NCI-H2227 (cell line): ENCODE data around the gene FBL.
A peak's percentile ranks its signal among the peaks of the same experiment; 100 is the strongest.

Experiments used
- DNase-seq: peaks from one replicate; lab custom pipeline; 2025; ENCODE audit not compliant: unreplicated experiment; lab: John Stamatoyannopoulos, UW

The FBL gene

DNA sequence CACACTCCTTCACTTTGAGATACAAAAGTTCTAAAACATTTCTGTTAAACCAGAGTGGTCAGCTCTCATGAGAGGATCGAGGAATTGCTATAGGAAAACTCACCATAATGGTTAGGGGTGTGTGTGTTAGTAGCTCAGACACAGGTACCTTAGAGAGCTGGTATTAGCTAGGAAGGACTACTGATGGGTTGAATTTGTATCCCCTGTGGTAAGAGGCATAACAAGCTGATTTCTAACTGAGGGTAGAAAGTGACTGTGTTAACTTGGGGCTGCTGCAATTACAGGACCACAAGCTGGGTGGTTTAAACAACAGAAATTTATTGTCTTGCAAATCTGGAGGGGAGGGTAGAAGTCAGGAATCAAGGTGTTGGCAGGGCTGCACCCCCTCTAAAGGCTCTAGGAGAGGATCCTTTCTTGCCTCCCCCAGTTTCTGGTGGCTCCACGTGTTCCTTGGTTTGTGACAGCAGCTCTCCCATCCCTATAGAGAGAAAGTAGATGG, 50.1 kb downstream of the FBL start:
- no peak for DNase-seq

DNA sequence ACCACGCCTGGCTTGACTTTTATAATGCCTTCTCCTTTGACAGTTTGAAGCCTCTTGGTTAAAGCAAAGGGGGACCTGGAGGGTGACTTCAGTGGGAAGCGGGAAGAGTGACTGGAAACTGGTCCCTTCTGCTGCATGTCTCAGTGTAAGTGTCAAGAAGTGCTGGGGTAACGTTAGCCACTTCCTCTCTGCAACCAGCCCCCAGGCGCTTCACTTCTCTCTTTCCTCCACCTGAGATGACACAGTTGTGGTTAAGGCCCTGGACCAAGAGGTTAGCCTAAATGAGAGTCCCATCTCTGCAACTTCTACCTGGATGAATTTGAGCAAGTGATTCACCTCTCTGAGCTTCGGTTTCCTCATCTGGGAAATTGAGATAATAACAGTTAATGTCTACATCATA, 51.2 kb downstream of the FBL start:
- no peak for DNase-seq

- peak; percentile 95 for DNase-seq
These were observed 53.1 kb downstream of the FBL start for GRCh38 chr19:39792999-39793546.

GRCh38 chr19:39788244-39788643, 57.9 kb downstream of the FBL start:
- DNase-seq, result peak; percentile 30
